BE2C (cell line): ENCODE measurements around the gene VPS37D.

Experiments used
- DNase-seq: peaks from one replicate; pipeline ENCODE4 v3.0.0-alpha.2; 2020
- H3K27me3 ChIP-seq: fragments of 250-450 bp; sonication (Bioruptor Pico); 2 replicates; pipeline ENCODE4 v1.5.1; 2020; ENCODE audit warnings: mild to moderate bottlenecking
- H3K36me3 ChIP-seq: fragments of 250-450 bp; sonication (Bioruptor Pico); 2 replicates; pipeline ENCODE4 v1.5.1; 2020; ENCODE audit warnings: mild to moderate bottlenecking
- H3K4me1 ChIP-seq: fragments of 250-450 bp; sonication (Bioruptor Pico); 2 replicates; pipeline ENCODE4 v1.5.1; 2020
- H3K4me3 ChIP-seq: 2 replicates; pipeline ENCODE4 v1.5.1; 2011; ENCODE audit warnings: low read depth, low read length
- H3K9me3 ChIP-seq: fragments of 250-450 bp; sonication (Bioruptor Pico); 2 replicates; pipeline ENCODE4 v1.5.1; 2020
- TF ChIP-seq, protein P1 (sequence below): IDR thresholded peaks from 2 replicates; pipeline ENCODE4 v1.5.1; 2012; ENCODE audit warnings: mild to moderate bottlenecking, low read depth, low read length

VPS37D gene

DNA sequence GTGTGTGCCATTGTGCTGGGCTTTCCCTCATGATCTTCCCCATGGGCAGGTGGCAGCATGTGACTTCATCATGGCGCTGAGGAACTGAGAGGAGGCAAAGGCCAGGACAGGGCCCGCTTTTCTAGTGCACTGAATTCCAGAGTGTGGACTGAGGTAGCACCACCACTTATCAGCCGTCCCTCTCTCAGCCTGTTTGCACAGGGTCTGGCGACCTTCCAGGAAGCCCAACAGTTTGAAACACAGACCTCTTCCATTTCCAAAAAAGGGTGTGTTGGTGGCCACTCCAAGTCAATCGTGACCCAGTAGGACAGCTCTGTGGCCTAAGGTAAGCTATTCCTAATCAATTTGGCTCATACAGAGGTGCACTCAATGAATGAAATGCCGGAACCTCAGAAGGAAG lies 11.2 kb downstream of the VPS37D start:
- DNase-seq = no peak
- Histone ChIP-seq H3K27me3 (no peaks in the 10 kb centered on the region), H3K9me3 (no peaks in the 10 kb centered on the region), H3K4me3 (no peak overlapping the region), H3K36me3 (peaks cover 12% of the 10 kb centered on the region), H3K4me1 (no peaks in the 10 kb centered on the region)
- TF ChIP-seq, protein P1, sequence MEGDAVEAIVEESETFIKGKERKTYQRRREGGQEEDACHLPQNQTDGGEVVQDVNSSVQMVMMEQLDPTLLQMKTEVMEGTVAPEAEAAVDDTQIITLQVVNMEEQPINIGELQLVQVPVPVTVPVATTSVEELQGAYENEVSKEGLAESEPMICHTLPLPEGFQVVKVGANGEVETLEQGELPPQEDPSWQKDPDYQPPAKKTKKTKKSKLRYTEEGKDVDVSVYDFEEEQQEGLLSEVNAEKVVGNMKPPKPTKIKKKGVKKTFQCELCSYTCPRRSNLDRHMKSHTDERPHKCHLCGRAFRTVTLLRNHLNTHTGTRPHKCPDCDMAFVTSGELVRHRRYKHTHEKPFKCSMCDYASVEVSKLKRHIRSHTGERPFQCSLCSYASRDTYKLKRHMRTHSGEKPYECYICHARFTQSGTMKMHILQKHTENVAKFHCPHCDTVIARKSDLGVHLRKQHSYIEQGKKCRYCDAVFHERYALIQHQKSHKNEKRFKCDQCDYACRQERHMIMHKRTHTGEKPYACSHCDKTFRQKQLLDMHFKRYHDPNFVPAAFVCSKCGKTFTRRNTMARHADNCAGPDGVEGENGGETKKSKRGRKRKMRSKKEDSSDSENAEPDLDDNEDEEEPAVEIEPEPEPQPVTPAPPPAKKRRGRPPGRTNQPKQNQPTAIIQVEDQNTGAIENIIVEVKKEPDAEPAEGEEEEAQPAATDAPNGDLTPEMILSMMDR = no peak

DNA sequence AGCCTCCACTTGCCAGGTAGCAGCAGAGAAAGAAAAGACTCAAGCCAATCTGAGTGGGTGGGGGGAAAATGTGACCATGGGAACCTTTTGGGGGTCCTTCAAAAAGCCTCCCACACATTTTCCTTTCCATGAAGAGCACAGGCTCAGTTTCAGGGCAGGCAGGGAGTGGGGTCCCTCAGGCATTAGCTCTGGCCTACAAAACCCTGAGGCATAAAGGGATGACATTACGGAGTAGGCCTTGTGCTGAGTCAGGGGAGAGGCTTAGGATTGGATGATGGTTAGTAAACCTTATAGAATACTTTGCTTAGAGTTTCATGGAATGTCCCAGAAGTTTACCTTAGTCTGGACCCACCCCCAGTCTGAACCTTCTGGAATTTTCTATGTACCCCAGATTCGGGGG lies 12.1 kb downstream of the VPS37D start:
- no peak for DNase-seq
- Histone ChIP-seq H3K9me3 (no peaks in the 10 kb centered on the region), H3K4me1 (no peaks in the 10 kb centered on the region), H3K36me3 (peaks cover 12% of the 10 kb centered on the region), H3K27me3 (no peaks in the 10 kb centered on the region), H3K4me3 (no peak overlapping the region)
- TF ChIP-seq, protein P1 = no peak

DNA sequence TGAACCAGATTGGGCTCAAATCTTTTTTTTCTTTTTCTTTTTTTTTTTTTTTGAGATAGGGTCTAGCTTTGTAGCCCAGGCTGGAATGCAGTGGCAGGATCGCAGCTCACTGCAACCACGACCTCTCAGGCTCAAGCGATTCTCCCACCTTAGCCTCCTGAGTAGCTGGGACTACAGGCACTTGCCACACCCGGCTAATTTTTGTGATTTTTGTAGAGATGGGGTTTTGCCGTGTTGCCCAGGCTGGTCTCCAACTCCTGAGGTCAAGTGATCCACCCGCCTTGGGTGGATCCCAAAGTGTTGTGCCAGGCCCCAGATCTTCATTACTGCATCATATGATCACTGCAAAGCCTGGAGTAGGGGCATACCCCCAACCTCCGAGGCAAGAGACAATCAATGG lies 12.9 kb downstream of the VPS37D start:
- no peaks in the 10 kb centered on the region for H3K27me3 ChIP-seq
- H3K4me3 ChIP-seq = no peak overlapping the region
- no peak for DNase-seq

DNA sequence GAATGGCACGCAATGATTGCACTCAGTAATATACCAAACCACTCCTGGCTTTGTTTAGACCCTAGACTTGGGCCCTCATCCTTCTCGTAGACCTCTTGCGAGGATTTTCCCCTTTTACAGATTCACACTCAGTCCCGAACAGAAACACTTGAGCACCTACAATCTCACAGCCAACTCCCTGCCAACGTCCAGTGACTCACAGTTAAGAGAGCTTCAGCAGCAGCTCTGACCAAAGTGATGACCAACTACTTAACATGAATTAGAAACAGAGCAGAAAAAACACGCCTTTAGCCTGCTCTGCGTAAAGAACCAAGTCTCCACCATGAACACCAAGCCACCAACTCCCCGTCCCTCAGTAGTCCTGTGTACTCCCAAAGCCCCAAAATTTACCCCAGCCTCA lies 13.4 kb downstream of the VPS37D start:
- Histone ChIP-seq H3K4me3 (no peak overlapping the region), H3K4me1 (no peaks in the 10 kb centered on the region), H3K27me3 (no peaks in the 10 kb centered on the region), H3K9me3 (no peaks in the 10 kb centered on the region), H3K36me3 (peaks cover 12% of the 10 kb centered on the region)
- DNase-seq = no peak
- TF ChIP-seq, protein P1 = no peak

More for the DNA sequence above, 12.9 kb downstream of the VPS37D start:
- peaks cover 12% of the 10 kb centered on the region for H3K36me3 ChIP-seq
- TF ChIP-seq, protein P1 = no peak
- H3K4me1 ChIP-seq = no peaks in the 10 kb centered on the region
- no peaks in the 10 kb centered on the region for H3K9me3 ChIP-seq

DNA sequence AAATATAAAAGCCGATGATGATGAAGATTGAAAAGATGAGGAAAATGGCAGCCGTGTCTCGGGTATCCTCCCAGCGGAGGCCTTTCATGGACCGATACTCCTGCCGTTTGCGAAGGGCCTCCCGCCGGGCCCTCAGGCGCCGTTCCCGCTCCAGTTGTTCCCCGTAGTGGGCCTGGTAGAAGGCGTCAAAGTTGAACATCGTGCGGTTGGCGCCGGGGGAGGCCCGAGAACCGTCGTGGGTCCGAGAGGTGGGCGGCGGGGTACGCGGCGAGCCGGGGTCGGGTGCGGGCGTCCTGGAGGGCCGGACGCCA lies 15.1 kb downstream of the VPS37D start:
- peak overlapping the region; percentile 83 for H3K4me3 ChIP-seq
- TF ChIP-seq, protein P1 = no peak
- no peaks in the 10 kb centered on the region for H3K9me3 ChIP-seq
- H3K27me3 ChIP-seq = no peaks in the 10 kb centered on the region
- no peak for DNase-seq
- no peaks in the 10 kb centered on the region for H3K4me1 ChIP-seq
- H3K36me3 ChIP-seq = peaks cover 23% of the 10 kb centered on the region

DNA sequence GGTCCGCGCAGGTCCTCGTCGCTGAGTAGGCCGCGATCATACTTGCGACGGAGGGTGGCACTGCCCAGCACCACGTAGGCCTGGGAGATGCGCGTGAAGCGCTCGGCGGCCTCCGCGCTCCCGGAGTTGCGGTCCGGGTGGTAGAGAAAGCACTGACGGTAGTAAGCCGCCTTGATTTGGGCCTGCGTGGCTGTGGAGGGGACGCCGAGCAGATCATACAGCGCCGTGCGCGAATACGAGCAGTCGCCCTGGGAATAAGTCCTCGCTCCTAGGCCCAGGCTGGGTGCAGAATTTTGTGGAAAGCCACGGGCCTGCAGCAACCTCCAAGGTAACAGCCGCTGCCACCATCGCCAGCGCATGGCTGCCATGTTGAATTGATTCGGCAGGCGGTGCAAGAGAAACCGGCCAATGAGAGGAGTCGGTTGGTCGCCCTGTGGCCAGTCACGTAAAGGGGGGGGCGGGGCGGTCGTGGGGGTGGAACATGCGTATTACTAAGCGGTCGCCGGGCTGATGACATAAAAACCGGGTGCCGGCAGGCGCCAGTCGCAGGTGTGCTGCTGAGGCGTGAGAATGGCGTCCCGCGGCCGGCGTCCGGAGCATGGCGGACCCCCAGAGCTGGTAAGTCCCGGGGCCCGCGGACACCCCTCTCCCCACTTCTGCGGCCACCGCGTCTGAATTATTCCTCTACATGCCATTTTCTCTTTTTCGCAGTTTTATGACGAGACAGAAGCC lies 15.6 kb downstream of the VPS37D start, which contains the start of the genes BUD23 and DNAJC30:
TSS of gene BUD23 (plus strand) at position 542 of the 732 bp plus-strand sequence. CDS start at position 571, 29 bp downstream.
TSS of gene DNAJC30 (minus strand) at position 398 of the 732 bp plus-strand sequence. CDS start at position 368, 30 bp downstream.
- Histone ChIP-seq H3K27me3 (no peaks in the 10 kb centered on the region), H3K4me3 (peak within 1 kb of the TSS; percentile 83), H3K4me1 (no peaks in the 10 kb centered on the region), H3K9me3 (no peaks in the 10 kb centered on the region), H3K36me3 (peaks cover 20% of the 10 kb centered on the region)
- TF ChIP-seq, protein P1 = no peak
- peak; percentile 99 for DNase-seq
